Measurements from ENCODE around the gene OR10K1.

- TF ChIP-seq CTBP1 (IDR thresholded peaks at IDR 0.05; ENCODE audit: borderline replicate concordance) (no peak), ARNT (IDR thresholded peaks at IDR 0.05) (no peak), ZNF384 (IDR thresholded peaks at IDR 0.05) (no peak), FOXM1 (IDR thresholded peaks at IDR 0.05; ENCODE audit: borderline replicate concordance) (no peak), HDGF (IDR thresholded peaks at IDR 0.05; ENCODE audit: borderline replicate concordance) (no peak)
These were observed 3.4 kb upstream of the OR10K1 start for GRCh38 chr1:158458263-158458662.

Measured in HEK293T (cell line).